Activated naive CD4-positive, alpha-beta T cell (primary cell): Measurements from ENCODE around the gene APC.
"Not testable (repeated sequence)": the region's sequence is repeated elsewhere in the genome, so short reads cannot be mapped to it uniquely, and the experiment has no call there.

Experiments used
- DNase-seq, 4 experiments: peaks; one replicate each; lab custom pipeline; 2025; lab: John Stamatoyannopoulos, UW

Gene APC

GRCh38 chr5:112860571-112860928 is 122.9 kb downstream of the APC start:
- not testable (repeated sequence) for DNase-seq

GRCh38 chr5:112860929-112861637 is 123.4 kb downstream of the APC start, which contains the start of gene SRP19:
Gene SRP19 (plus strand): TSS chr5:112861287. CDS start chr5:112861377, 90 bp downstream.
- peak; percentile 74 to 84 (median 80) for DNase-seq

GRCh38 chr5:112861638-112861985 is 123.9 kb downstream of the APC start:
- no peak for DNase-seq

GRCh38 chr5:112862085-112862484 is 124.4 kb downstream of the APC start:
- no peak for DNase-seq

- no peak for DNase-seq
These were observed 125.9 kb downstream of the APC start for GRCh38 chr5:112863549-112863948.

GRCh38 chr5:112865128-112865527 is 127.4 kb downstream of the APC start:
- no peak for DNase-seq

GRCh38 chr5:112866739-112867138 is 129.1 kb downstream of the APC start:
- DNase-seq: no peak

GRCh38 chr5:112867411-112867810 is 129.7 kb downstream of the APC start:
- DNase-seq: no peak

- no peak for DNase-seq
These were observed 132.3 kb downstream of the APC start for GRCh38 chr5:112869948-112870347.

- DNase-seq: no peak
These were observed 133.3 kb downstream of the APC start for GRCh38 chr5:112870966-112871365.

- DNase-seq: no peak
These were observed 138.7 kb downstream of the APC start for GRCh38 chr5:112876362-112876761.

- DNase-seq: no peak
These were observed 140.4 kb downstream of the APC start for GRCh38 chr5:112878101-112878500.

GRCh38 chr5:112878760-112879159 is 141.1 kb downstream of the APC start:
- no peak for DNase-seq

GRCh38 chr5:112880219-112880964 is 142.7 kb downstream of the APC start:
- DNase-seq: no peak

- DNase-seq: no peak
These were observed 145.5 kb downstream of the APC start for GRCh38 chr5:112883192-112883591.

GRCh38 chr5:112885001-112885400 is 147.3 kb downstream of the APC start:
- no peak for DNase-seq

GRCh38 chr5:112886975-112887374 is 149.3 kb downstream of the APC start:
- DNase-seq: no peak

GRCh38 chr5:112892066-112892465 is 154.4 kb downstream of the APC start:
- not testable (repeated sequence) for DNase-seq

GRCh38 chr5:112892776-112893175 is 155.1 kb downstream of the APC start:
- DNase-seq: no peak

- no peak for DNase-seq
These were observed 158.0 kb downstream of the APC start for GRCh38 chr5:112895682-112896081.
